ENCODE data around the gene VSTM2L.

GRCh38 chr20:37904845-37905373 is 2.0 kb downstream of the VSTM2L start:
- no peak for TF ChIP-seq CTCF (IDR thresholded peaks at IDR 0.05)
- no peak for TF ChIP-seq EP300 (IDR thresholded peaks at IDR 0.05)

Data from suprapubic skin (tissue), 3 donors.